NCI-H345 treated with DMSO at 0.1 percent for 48 hours (cell line): ENCODE data around the gene G6PC1.
"Not testable (repeated sequence)": the region's sequence is repeated elsewhere in the genome, so short reads cannot be mapped to it uniquely, and the experiment has no call there.

Experiments
- DNase-seq: peaks from one replicate; lab custom pipeline; 2025; ENCODE audit not compliant: unreplicated experiment; lab: John Stamatoyannopoulos, UW

G6PC1 gene

DNA sequence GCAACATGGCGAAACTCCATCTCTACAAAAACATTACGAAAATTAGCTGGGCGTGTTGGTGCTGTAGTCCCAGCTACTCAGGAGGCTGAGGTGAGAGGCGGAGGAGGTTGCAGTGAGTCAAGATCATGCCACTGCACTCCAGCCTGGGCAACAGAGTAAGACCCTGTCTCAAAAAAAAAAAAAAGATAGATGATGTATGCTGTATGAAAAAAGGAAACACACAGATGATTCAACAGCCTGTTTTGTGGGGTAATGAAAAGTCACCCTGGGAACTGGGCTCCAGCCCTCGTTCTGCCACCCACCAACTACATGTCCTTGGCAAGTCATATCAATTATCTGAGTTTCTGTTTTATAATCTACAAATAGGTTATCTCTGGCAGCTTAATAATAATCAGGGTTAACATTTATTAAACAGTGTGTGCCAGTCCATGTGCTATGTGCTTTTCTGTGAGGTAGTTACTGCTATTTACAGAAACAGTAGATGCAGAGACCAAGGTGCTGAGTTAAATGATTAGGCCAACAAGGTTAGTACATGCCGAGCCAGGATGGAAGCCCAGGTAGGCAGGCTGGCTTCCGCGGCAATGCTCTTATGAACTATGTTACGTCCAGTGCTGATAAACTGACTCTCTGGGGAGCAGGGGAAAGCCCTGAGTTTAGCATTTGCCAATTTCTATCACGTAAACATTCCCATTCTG, 1.1 kb downstream of the G6PC1 start:
- DNase-seq = no peak

DNA sequence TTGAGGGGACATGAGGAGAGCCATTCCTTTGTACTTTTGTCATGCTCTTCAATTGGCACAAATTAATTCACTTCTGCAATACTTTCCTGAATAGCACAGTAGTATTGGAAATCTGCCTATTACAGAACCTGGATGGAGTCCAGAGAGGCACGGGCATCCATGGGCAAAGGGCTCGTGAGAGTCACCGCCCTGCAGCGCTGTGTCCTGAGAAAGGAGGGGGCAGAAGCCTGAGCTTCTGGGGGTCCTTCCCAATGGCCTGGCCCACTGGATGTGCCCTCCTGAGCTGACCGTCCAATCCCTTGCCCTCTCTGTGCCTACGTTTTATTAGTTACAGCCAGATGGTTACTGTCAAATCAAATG, 3.5 kb downstream of the G6PC1 start:
- DNase-seq = no peak

DNA sequence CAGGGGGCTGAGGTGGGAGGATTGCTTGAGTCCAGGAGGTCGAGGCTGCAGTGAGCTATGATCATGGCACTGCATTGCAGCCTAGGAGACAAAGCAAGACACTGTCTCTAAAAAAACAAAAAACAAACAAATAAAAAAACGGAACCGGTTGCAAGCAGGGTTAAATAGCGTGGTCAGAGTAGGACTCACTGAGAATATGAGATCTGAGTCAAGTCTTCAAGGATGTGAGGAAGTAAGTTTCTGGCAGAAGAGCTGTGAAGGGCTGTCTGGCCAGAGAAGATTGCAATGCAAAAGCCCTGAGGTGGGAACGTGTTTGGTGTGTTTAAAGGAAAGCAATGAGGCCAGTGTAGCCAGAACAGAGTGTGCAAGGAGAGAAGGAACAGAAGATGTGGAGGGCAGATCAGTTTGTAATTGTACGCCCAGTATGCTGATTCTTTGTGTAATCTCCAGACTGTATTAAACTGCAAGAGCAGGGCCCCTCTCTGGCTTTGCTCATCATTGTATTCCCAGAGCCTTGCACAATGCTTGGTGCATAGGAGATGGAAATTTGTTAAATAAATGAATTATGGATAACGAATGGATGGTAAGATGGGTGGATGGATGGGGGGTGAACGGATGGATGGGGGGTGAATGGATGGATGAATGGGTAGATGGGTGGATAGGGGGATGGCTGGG, 6.3 kb downstream of the G6PC1 start:
- no peak for DNase-seq

DNA sequence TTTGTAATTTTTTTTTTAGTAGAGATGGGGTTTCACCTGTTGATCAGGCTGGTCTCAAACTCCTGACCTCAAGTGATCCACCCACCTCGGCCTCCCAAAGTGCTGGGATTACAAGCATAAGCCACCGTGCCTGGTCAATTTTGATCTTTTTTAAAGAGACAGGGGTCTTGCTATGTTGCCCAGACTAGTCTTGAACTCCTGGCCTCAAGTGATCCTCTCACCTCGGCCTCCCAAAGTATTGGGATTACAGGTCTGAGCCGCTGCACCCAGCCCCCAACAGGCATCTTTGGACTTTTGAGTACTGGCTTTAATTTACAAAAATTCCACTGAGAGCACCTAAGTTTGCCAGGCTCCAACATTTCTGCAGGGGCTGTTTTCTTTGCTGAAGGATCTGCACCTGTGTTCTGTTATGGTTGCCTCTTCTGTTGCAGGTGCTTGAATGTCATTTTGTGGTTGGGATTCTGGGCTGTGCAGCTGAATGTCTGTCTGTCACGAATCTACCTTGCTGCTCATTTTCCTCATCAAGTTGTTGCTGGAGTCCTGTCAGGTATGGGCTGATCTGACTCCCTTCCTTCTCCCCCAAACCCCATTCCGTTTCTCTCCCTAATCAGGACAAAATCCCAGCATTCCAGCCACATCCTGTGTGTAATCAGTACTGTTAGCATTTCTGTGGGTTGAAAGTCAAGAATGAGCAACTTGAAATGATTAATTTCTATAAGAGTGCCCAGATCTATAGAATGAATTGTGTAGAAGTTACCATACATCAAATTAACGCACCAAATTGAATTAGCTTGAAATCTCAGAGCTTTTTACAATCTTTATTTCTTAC, 8.5 kb downstream of the G6PC1 start:
- no peak for DNase-seq

- DNase-seq = no peak
Measured at GRCh38 chr17:42913522-42913921, 12.9 kb downstream of the G6PC1 start.

DNA sequence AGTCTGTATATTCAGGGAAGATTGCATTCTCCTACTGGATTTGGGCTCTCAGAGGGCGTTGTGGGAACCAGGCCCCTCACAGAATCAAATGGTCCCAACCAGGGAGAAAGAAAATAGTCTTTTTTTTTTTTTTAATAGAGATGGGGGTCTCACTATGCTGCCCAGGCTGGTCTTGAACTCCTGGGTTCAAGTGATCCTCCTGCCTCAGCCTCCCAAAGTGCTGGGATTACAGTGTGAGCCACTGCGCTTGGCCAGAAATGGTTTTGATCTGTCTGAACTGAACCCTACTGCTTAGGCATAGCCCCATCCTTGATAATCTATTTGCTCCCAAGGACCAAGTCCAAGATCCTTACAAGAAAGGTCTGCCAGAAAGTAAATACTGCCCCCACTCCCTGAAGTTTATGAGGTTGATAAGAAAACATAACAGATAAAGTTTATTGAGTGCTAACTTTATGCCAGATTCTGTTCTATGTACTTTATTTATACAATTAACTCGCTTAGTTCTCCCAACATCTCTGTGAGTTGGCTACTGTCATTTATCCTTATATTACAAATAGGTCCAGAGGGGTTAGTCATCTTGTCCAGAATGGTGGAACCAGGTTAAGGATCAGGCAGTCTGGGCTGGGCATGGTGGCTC, 13.5 kb downstream of the G6PC1 start:
- no peak for DNase-seq

- DNase-seq = not testable (repeated sequence)
Measured at GRCh38 chr17:42915288-42915687, 14.7 kb downstream of the G6PC1 start.

DNA sequence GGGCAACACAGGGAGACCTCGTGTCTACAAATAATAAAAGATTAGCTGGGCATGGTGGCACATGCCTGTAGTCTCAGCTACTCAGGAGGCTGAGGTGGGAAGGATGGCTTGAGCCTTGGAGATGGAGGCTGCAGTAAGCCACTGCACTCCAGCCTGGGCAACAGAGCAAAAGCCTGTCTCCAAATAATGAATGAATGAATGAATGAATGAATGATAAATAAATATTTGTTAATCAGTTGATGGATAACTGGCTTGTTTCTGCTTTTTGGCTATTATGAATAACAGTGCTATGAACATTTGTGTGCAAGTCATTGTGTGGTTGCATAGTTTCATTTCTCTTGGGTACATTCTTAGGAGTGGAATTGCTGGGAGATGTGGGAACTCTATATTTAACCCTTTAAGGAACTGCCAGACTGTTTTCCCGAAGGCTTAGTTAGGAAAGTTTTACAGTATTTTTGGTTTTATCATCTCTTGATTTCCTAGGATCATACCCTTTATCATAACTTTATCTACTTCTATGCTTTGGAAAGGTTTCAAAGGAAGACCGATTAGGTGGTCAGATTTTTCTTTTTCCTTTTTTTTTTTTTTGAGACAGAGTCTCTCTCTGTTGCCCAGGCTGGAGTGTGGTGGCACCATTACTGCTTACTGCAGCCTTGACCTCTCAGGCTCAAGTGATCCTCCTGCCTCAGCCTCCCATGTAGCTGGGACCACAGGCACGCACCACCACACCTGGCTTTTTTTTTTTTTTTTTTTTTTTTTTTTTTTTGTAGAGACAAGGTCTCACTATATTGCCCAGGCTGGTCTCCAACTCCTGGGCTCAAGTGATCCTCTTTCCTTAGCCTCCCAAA, 16.0 kb downstream of the G6PC1 start:
- not testable (repeated sequence) for DNase-seq

- no peak for DNase-seq
Measured at GRCh38 chr17:42917236-42917603, 16.6 kb downstream of the G6PC1 start.

DNA sequence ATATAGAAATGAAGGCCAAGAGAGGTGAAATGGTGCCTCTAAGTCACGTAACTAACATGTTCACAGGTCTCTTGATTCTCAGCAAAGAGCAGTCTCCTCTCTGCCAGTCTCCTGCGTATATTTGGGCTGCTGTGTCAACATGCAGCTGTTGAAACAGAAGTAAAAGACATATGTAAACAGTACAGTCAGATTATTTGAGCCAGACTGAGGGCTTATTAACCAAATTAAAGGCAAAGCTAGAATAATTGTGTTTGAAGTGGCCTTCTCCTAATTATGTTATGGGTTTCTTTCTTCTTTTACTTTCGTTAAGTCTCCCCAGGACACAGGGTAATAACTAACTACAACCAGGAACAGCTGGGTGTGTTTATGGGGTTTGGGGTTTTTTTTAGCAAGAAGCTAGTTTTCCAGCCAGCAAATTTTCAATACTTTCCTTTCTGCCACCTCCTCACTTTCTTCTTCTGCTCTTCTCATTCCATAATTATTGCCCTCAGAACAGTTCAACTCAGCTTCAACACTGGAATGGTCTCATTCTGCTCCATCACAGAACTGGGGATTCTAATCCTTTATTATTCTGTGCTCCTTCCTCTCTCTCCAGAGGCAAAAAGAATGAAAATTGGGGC, 18.4 kb downstream of the G6PC1 start:
- no peak for DNase-seq

- DNase-seq = not testable (repeated sequence)
Measured at GRCh38 chr17:42919522-42920077, 19.0 kb downstream of the G6PC1 start.

- no peak for DNase-seq
Measured at GRCh38 chr17:42920106-42920900, 19.7 kb downstream of the G6PC1 start.

- no peak for DNase-seq
Measured at GRCh38 chr17:42920922-42921321, 20.3 kb downstream of the G6PC1 start.

GRCh38 chr17:42922294-42922693, 21.7 kb downstream of the G6PC1 start:
- no peak for DNase-seq

- not testable (repeated sequence) for DNase-seq
Measured at GRCh38 chr17:42923472-42923871, 22.9 kb downstream of the G6PC1 start.

DNA sequence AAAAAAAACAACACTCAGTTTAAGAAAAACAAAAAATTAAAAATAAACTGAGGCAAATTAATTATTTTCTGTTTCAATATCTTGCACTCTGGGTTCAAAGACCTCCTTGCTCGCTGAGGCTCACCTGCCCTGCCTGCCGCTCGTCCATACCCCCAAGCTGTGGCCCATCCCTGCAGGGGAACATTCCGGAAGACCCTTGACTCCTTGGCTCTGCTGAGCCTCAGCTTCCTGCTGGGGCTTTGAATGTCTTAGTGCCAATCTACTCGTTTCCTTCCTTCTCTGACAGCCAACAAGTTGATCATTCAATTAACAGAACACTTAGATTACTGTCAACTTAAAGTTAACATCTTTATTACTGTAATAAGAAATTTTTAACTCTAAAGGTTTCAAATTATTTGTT, 24.3 kb downstream of the G6PC1 start:
- no peak for DNase-seq

DNA sequence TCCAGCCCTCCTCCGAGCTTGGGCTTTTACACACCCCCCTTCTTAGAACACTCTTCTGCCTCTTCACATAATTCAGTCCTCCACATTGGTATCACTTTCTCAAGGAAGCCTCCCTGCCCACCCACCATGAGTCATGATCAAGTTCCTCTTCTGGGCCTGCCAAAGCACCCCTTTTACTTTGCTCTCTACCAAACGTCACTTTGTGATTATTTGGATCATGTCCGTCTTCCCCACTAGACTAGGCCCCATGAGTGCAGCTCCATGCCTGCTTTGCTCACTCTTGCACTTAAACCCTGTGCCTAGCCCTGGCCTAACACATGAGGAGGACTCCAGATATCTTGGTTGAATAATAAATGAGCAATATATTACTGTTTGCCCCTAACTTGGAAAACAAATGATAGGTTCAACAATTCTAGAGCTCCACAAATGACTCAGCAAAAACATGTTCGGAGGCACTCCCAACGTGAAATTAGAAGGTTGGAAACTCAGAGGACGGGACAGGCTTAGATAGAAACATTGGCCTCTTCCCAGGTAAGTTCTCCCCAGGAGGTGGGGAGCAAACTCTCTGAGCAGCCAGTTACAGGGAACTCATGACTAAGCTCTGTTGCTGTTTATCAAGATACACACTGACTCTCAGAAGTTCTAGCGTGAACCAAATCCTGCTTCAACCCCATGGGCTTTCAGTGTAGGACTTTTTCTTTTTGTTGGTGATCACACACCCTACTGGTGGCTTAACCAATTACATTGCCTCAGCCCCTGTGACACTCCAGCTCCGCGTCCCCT, 28.3 kb downstream of the G6PC1 start:
- no peak for DNase-seq

DNA sequence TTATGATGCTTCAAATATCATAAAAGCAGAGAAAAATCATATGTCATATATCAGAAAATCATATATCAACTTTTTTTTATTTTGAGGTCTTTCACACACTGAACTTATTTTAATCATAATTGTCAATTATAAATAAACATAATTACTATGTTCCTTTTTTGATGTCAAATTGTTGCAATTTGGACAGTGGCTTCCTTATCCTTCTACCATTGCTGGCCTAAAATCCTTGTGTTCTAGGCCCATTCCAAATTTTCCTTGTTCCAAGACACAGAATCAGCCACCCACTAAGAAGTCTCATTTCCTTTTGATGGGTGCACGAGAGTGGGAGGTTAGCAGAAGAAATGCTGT, 28.9 kb downstream of the G6PC1 start:
- no peak for DNase-seq
